Measurements from ENCODE around the gene TRIM10. TPM values are rescaled to one million over a fixed set of nuclear protein-coding genes. Genes with fewer than 3 reads are reported as not detected.

Gene TRIM10
- total RNA-seq, 1 donor from 2014 or later, result not detected

DNA sequence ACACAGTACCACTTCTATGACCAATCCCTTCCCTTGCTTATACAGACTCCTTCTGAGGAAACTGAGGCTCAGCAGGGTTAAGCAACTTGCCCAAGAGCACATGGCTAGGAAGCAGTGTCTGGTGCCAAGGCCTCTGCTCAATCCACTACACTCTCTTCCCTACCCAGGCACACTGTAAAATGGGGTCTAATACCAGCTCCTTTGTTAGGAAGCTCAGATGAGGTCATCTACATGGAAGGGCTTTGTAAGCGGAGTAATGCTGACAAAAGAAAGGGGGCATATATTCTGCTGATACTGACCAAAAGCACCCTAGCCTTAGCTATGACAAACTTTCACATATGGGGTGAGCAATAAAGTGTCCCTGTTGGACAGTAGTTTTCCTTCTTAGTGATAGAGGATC lies 43.1 kb upstream of the TRIM10 start:
- H3K27ac Mint-ChIP-seq (ENCODE audit: unreplicated experiment), result no peak overlapping the region
- H3K36me3 Mint-ChIP-seq (ENCODE audit: unreplicated experiment), result no peaks in the 10 kb centered on the region
- H3K9me3 Mint-ChIP-seq (ENCODE audit: unreplicated experiment), result peaks cover 4% of the 10 kb centered on the region
- H3K4me1 Mint-ChIP-seq (ENCODE audit: low read depth, unreplicated experiment), result peaks cover 33% of the 10 kb centered on the region
- H3K27me3 Mint-ChIP-seq (ENCODE audit: unreplicated experiment), result peaks cover 3% of the 10 kb centered on the region
- TF ChIP-seq CTCF (IDR thresholded peaks at IDR 0.05; ENCODE audit: partially characterized antibody, unreplicated experiment), result no peak
- H3K4me3 Mint-ChIP-seq (ENCODE audit: unreplicated experiment), result no peak overlapping the region
- no peak for DNase-seq

DNA sequence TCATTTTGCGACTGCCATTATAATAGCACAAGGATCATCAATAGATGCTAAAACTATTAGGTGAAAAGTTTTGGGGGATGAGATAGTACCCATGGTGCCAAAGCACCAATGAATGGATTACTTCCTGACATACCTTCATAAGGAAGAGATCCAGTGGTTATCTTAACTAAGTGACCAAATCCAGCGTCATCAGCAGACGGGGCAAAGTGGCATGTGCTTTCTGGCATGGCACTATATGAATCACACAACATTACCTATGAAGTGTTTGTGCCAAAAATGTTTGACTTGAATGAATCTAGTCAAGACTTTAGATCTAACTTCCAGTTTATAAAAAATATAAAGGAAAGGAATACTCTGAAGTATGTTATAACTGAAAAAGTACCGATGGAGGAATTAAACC lies 41.4 kb upstream of the TRIM10 start:
- Mint-ChIP-seq H3K27ac (ENCODE audit: unreplicated experiment) (no peak overlapping the region), H3K27me3 (ENCODE audit: unreplicated experiment) (peaks cover 2% of the 10 kb centered on the region), H3K4me3 (ENCODE audit: unreplicated experiment) (no peak overlapping the region), H3K9me3 (ENCODE audit: unreplicated experiment) (no peaks in the 10 kb centered on the region), H3K36me3 (ENCODE audit: unreplicated experiment) (no peaks in the 10 kb centered on the region), H3K4me1 (ENCODE audit: low read depth, unreplicated experiment) (peaks cover 19% of the 10 kb centered on the region)
- DNase-seq, result no peak
- no peak for TF ChIP-seq CTCF (IDR thresholded peaks at IDR 0.05; ENCODE audit: partially characterized antibody, unreplicated experiment)

DNA sequence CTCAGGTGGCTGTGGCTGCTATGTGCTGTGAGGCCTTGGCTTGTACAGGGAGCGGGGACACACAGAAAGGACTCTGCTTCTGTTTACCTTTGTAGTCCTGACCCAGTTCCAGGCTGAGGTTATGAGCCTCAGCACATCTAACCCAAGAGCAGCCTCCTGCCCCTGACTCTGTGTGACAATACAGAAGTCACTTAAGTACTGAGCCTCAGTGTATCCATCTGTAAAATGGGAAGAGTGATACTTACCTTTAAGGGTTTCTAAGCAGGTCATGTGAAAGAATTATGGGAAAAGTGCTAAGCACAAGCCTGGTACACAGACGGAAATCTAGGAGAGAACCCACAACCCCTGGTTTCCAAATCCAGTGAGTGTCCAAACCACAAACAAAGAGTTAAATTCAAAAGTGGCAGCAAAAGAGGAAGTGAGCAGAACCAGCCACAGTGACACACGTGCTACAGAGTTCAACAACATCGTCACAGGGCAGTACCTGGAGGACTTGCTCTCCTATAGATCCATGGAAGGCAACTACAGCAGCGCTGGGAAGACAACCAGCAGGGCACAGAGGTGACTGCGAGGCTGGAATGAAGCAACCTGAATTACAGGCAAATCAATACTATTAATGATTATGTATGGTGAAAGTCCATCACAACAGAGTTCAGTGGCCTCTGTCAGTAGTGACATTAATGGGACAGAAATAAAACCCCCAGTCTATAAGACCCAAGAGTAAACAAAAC lies 39.7 kb upstream of the TRIM10 start:
- TF ChIP-seq CTCF (IDR thresholded peaks at IDR 0.05; ENCODE audit: partially characterized antibody, unreplicated experiment), result no peak
- Mint-ChIP-seq H3K36me3 (ENCODE audit: unreplicated experiment) (no peaks in the 10 kb centered on the region), H3K27ac (ENCODE audit: unreplicated experiment) (no peak overlapping the region), H3K9me3 (ENCODE audit: unreplicated experiment) (peaks cover 2% of the 10 kb centered on the region), H3K4me1 (ENCODE audit: low read depth, unreplicated experiment) (peaks cover 21% of the 10 kb centered on the region), H3K4me3 (ENCODE audit: unreplicated experiment) (no peak overlapping the region), H3K27me3 (ENCODE audit: unreplicated experiment) (peaks cover 4% of the 10 kb centered on the region)
- no peak for DNase-seq

- no peak for TF ChIP-seq CTCF (IDR thresholded peaks at IDR 0.05; ENCODE audit: partially characterized antibody, unreplicated experiment)
- peaks cover 12% of the 10 kb centered on the region for H3K27me3 Mint-ChIP-seq (ENCODE audit: unreplicated experiment)
- peaks cover 10% of the 10 kb centered on the region for H3K9me3 Mint-ChIP-seq (ENCODE audit: unreplicated experiment)
- H3K4me3 Mint-ChIP-seq (ENCODE audit: unreplicated experiment), result no peak overlapping the region
- H3K4me1 Mint-ChIP-seq (ENCODE audit: low read depth, unreplicated experiment), result peaks cover 27% of the 10 kb centered on the region
- DNase-seq, result no peak
- H3K36me3 Mint-ChIP-seq (ENCODE audit: unreplicated experiment), result no peaks in the 10 kb centered on the region
- peak overlapping the region; percentile 76 for H3K27ac Mint-ChIP-seq (ENCODE audit: unreplicated experiment)
These were observed 37.4 kb upstream of the TRIM10 start for GRCh38 chr6:30198166-30199084.
